Ammon's horn (tissue), 1 donor: Measurements from ENCODE around the gene COPS7A.

Experiments used
- DNase-seq: peaks from one replicate; pipeline ENCODE4 v3.0.0-alpha.2; 2016; ENCODE audit warnings: low spot score

COPS7A gene, protein sequence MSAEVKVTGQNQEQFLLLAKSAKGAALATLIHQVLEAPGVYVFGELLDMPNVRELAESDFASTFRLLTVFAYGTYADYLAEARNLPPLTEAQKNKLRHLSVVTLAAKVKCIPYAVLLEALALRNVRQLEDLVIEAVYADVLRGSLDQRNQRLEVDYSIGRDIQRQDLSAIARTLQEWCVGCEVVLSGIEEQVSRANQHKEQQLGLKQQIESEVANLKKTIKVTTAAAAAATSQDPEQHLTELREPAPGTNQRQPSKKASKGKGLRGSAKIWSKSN

DNA sequence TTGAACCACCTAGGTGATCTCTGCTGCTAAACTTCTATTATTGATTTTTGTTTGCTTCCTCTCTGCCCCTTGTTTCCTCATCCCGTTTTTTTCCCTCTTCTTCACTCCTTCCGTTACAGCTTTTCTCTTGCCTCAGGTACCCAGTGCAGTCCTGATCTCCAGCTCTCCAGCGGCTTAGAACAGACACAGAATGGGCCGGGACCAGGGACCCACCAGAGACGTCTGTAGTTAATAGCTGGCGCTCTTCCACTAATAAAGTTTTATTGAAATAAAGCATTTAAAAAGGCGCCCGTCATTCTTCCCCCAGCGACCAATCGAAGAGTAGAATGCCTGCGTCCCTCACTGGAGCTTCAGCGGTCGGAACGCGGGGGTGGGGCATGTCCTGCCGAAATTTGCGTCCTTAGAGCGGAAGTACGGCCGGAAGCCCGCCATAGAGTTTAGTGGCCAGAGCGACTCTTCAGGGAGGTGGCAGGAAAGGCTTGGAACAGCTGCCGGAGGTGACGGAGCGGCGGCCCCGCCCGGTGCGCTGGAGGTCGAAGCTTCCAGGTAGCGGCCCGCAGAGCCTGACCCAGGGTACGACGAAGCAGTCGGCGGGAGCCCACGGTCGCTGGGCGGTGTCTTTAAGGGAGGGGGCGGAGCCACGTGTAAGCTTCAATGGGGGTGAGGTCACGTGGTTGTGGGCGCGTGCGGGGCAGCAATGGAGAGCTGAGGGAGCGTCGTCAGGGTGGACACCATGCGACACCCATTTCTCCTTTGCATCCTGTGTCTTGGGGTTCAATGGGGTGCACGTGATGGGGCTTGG is at the start of gene COPS7A:
COPS7A (plus strand) TSS at position 440 of the 802 bp plus-strand sequence. CDS start 611 bp downstream, outside the sequence.
- DNase-seq: peak; percentile 98

GRCh38 chr12:6676962-6677361 is 46.9 kb upstream of the COPS7A start:
- no peak for DNase-seq

GRCh38 chr12:6684609-6685008 is 39.2 kb upstream of the COPS7A start:
- DNase-seq: peak; percentile 37

DNA sequence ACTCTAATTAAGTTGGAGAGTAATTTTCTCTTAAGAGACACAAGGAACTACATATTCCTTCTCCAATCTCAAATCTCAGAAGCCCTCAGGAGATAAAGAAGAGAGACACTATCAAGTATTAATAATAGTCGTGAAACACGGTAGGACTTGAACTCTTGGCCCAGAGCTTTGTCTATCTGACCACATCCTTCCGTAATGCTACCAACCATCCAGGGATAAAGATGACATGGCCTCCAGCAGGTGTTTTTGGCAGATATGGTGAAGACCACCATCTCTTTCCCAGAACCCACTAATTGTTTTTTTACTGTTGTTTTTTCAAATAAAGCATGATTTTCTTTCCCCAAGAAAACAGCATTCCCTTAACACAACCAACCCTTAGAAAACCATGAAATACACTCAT is 38.0 kb upstream of the COPS7A start:
- no peak for DNase-seq

DNA sequence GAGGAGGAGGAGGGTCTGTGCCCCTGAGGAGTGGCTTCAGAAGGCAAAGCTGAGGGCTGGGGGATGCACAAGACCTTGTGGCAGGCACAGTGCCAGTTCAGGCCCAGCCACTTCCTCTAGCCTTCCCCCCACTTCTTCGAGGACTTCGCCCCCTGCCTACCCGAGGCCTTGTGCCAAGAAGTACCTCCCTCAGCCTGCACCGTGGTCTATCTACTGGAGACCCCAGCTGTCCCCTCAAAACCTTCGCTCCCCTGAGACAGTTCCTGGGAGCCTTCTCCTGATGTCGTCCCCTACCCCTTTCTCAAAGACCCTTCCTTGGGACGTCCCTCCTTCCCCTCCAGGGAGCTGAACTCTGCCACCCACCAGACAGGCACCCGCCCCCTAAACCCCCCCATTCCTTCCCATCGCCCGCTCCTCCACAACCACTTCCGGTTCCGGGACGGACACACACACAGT is 35.3 kb upstream of the COPS7A start:
- peak; percentile 94 for DNase-seq

GRCh38 chr12:6688999-6689882 is 34.6 kb upstream of the COPS7A start, which contains the start of gene ZNF384:
TSS of gene ZNF384 (minus strand) at chr12:6689375. CDS start at chr12:6679520, 9,855 bp downstream.
- peak; percentile 99 for DNase-seq

GRCh38 chr12:6691473-6691872 is 32.4 kb upstream of the COPS7A start:
- DNase-seq: no peak

DNA sequence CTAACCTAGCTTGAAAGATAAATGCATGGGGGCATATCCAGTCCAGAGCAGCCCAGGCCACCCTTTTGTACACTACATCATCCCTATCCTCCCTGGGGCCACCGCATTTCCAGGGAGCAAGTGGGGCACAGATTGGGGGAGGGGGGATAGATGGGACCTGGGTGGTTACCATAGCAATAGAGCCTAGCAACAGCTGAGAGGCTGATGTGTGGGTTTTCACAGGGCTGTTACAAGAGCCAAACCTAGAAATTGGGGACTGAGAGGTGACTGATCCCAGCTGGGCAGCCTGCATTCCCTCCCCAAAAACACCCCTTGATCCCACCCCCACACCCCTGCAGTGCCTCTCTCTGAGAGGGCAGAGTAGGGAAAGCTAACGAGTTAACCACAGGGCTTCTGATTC is 31.0 kb upstream of the COPS7A start:
- peak; percentile 13 for DNase-seq

DNA sequence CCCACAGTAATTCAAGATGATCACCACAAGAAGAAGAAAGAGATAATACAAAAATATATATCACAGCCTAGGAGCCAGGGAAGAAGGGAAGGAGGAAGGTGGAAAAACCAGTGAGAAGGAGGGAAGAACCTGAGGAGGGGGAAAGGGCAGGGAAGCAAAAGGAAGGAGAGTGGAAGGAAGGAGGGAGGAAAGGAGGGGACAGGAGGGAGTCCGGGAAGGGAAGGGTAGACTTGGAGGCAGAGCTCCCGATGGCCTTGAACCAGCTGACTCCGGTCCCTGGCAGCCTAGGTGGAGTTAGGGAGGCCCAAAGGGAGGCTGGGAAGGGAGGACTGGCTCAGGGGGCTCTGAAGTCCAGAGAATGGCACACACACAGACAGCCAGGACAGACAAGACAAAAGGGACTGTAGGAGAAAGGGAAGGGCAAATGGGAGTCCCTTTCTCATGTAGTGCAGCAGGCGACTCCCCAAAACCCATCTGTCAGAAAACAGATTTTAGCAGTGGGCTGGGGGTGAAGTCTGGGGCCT is 30.0 kb upstream of the COPS7A start:
- DNase-seq: no peak

DNA sequence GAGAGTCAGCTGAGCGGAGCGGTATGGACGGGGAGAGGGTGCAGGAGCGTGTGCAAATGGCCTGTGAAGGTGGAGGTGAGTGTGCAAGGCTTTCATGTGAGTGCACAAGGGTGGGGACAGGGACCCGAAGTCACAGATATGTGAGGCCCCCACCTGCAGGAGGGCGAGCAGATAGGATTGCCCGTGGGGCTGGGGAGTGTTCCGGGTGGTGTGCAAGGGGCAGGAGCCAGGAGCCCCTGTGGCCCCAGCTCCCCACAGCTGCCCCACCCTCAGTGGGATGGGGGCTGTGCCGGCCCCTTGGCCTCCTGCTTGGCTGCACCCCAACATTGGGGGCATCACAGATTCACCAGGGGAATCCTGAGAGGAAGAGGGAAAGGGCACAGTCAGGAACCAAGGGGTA is 29.1 kb upstream of the COPS7A start:
- DNase-seq: no peak

DNA sequence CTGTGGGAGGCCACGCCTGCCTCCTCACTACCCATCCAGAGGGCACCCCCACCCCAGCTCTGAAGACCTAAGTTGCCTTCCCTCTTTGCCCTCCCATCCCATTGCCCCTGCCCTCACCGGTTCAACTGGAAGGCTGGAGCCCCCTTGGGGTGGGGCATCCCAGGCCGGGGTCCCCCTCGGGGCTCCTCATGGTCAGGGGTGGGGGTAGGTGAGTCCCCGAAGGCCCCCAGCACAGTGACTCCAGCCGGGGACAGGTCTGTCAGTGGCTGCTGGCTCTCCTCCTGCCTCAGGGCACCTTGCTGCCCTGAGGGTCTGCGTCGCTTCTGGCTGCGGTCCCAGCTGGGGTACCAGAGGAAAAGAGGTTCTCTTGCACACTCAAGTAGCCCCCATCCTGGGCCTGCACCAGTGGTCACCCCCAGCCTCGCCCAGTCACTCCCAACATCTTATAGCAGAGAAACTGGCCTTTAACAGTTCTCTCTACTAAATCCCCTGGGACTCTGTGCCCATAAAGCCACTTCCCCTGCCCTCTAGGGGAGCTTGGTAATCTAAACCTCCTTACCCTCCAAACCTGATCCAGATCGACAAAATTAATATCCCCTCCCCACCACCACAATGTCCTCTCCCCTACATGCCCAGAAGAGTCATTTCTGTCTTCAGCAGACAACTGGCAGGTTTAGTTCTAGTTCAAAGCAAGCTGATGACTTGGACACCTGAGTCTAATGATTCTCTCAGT is 28.4 kb upstream of the COPS7A start:
- no peak for DNase-seq

- no peak for DNase-seq
Observed at GRCh38 chr12:6696690-6697583, 26.9 kb upstream of the COPS7A start.

DNA sequence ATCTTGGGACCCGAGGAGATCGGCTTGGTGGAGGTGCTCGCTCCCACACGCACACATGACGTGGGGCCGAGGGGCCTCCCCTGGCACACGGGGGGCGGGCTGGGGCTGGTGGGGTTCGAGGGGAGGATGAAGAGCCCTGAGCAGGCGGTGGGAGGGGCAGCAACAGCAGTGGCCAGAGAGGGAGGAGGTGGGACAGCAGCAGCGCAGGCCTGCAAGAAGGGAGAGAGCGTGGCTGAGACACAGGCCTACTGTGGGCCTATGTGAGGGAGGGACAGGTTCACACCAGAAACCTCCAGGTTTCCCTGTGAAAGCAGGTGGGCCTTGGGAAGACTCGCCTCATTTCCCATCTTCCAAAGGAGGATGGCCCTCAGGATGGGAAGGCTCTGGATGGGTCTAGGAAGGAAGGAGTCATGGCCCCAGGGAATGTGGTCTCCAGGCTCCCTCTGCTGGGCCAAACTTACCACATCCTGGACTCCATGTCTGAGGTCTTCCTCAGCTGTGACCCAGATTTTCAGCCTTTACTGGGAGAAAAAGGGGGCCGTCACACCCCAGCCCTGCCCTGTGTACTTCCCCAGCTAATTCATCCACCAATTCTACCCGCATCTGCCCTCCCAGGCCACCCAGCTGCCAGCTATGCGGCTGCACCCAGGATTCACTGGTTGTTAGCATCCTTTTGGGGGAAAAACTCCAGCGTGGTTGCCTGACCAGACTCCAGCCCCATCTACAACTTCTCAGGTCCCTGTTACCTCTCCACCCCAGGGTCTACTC is 26.1 kb upstream of the COPS7A start:
- DNase-seq: peak; percentile 23

DNA sequence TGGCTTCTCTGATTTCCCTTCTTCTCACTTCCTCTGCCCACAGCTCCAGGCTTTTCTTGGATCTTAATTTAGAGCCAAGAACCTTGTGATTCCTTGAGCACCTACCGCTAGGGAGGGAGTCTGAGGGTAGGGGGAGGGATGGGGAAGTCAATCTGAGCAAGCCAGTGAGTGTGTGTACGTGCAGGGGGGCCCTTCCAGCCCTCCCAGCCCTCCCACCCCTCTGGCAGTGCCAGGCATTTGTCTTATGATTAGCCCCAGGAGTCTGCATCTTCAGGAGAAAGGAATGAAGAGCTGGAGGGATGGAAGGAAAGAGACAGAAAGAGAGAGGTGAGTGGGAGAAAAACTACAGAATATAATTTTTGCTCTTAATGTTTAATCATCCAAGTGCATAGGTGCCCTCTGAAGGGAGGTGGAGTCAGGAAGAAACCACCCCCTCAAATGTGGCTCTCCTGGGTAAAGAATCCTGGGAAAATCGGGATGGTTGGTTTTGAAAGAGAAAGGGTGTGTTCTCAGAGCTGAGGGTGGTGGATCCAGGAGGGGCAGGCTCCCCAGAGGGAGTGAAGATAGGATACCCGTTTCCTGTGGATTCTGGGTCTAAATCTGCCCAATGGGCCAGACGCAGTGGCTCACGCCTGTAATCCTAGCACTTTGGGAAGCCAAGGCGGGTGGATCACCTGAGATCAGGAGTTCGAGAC is 25.3 kb upstream of the COPS7A start:
- no peak for DNase-seq

DNA sequence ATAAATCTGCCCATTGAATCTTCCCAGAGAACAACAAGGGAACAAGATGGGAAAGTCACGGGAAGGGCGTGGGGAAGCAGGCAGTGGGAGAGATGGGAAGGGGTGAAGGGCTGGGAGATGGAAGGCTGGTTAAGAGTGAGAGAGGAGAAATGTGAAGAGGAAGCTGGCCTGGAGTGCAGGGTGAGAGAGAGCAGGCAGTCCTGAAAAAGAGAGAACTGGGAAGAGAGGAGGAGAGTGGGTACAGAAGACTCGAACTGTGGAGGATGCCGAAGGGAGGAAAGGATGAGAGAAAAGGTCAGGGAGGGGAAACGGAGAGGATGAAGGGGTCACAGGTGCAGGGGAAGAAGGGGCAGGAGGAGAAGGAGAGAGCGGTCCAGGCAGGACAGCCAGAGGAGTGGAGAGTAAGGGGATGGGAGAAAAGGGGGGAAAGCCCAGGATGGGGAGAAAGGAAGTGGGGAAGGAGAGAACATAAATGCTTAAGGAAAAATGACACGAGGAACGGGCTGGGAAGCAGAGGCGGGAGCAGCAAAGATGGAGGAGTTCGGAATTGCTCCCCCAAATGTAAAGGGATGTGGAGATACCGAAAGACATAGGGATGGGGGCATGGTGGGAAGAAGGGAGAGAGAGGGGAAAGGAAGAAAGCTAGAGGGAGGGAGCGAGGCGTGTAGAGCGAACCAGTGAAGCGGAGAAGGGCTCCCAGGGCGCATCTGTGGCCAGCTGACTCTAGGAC is 24.4 kb upstream of the COPS7A start:
- DNase-seq: no peak

DNA sequence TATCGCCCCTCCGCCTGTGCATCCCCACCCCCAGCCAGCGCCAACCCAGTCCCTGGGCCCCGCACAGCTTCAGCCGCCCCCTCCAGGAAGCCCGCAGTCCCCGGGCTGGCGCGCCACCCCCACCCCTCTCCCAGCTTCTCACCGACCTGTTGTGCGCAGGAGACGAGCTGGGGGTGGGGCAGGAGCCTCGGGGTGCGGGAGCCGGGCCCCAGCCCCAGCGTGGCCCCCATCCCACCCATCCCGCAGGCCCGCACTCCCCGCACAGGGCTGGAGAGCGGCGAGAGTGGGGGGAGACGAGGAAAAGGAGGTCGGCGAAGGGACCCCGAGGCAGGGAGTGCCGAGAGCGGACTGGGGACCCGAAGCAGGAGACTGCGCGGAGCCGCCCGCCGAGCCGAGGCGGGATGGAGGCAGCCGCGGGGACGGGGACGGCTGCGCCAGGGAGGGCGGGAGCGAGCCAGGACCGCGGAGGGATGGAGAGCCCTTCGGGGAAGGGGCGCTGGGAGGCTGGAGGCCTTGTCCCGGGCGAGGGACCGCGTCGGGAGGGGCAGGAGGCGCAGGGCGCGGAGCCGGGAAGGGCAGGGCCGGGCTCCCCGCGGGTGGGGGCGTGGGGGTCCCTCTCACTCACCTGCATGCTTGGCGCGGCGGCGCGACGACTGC is 23.7 kb upstream of the COPS7A start:
- DNase-seq: peak; percentile 14

DNA sequence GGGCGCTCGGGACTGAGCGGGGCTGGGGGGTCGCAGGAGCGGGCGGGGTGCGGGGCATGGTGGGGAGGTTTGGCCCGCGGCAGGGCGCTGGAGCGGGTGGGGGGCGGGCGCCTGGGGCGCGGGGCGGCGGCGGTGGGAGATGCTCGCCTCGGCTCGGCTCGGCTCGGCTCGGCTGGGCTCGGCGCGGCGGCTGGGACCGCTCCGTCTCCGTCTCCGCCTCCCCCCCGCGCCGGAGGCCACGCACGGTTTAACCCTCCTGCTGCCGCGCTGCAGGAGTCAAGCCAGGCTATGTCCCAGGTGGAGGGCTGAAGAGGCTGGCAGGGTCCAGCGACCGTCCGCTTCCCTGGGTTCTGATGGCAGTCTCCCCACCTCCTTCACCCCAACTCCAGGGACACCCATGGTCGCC is 23.2 kb upstream of the COPS7A start, which contains the start of gene PIANP:
PIANP (minus strand) TSS at position 170 of the 406 bp plus-strand sequence. CDS start 2,754 bp downstream, outside the sequence.
- peak; percentile 52 for DNase-seq
